Measurements from ENCODE around the gene TM9SF1.

Gene TM9SF1

GRCh38 chr14:24194186-24194872, 912 bp downstream of the TM9SF1 start:
- Mint-ChIP-seq H3K27me3 (no peaks in the 10 kb centered on the region), H3K27ac (peak overlapping the region; percentile 96), H3K4me3 (peak overlapping the region; percentile 88), H3K36me3 (ENCODE audit: low read depth) (peaks cover 38% of the 10 kb centered on the region), H3K4me1 (peaks cover 57% of the 10 kb centered on the region), H3K9me3 (peaks cover 3% of the 10 kb centered on the region)
- no peak for ATAC-seq
- DNase-seq, result no peak

DNA sequence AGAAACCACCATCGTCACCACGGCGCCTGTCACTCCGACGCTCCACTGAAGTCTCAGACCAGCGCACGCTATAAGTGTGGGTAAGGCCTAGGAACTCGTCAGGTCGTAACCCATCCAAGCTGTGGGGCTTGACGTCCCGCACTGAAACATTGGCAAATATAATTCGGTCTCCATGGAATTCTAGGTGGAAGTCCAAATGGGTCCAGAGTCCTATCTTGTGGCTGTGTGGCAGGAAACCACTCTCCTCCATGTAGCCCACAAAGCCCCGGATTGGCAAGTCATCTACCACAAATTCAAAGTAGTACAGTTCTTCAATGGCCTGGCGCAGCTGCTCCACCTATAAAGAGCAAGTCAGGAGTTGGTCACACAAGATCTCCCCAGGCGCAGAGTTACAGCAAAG, 2.3 kb downstream of the TM9SF1 start:
- no peak for DNase-seq
- Mint-ChIP-seq H3K27ac (no peak overlapping the region), H3K4me1 (peaks cover 51% of the 10 kb centered on the region), H3K9me3 (no peaks in the 10 kb centered on the region), H3K27me3 (no peaks in the 10 kb centered on the region), H3K36me3 (ENCODE audit: low read depth) (peaks cover 34% of the 10 kb centered on the region), H3K4me3 (no peak overlapping the region)
- ATAC-seq, result no peak

- no peak overlapping the region for H3K27ac Mint-ChIP-seq
- H3K4me1 Mint-ChIP-seq, result peaks cover 50% of the 10 kb centered on the region
- ATAC-seq (no peak), DNase-seq (no peak)
- no peaks in the 10 kb centered on the region for H3K9me3 Mint-ChIP-seq
- no peak overlapping the region for H3K4me3 Mint-ChIP-seq
- no peaks in the 10 kb centered on the region for H3K27me3 Mint-ChIP-seq
- H3K36me3 Mint-ChIP-seq (ENCODE audit: low read depth), result peaks cover 45% of the 10 kb centered on the region
Measured at GRCh38 chr14:24190416-24190815, 4.8 kb downstream of the TM9SF1 start.

GRCh38 chr14:24189460-24189859, 5.8 kb downstream of the TM9SF1 start:
- H3K27ac Mint-ChIP-seq, result peak overlapping the region; percentile 88
- no peaks in the 10 kb centered on the region for H3K27me3 Mint-ChIP-seq
- H3K4me3 Mint-ChIP-seq, result peak overlapping the region; percentile 84
- H3K36me3 Mint-ChIP-seq (ENCODE audit: low read depth), result peaks cover 47% of the 10 kb centered on the region
- peaks cover 42% of the 10 kb centered on the region for H3K4me1 Mint-ChIP-seq
- no peaks in the 10 kb centered on the region for H3K9me3 Mint-ChIP-seq
- ATAC-seq (no peak), DNase-seq (no peak)

DNA sequence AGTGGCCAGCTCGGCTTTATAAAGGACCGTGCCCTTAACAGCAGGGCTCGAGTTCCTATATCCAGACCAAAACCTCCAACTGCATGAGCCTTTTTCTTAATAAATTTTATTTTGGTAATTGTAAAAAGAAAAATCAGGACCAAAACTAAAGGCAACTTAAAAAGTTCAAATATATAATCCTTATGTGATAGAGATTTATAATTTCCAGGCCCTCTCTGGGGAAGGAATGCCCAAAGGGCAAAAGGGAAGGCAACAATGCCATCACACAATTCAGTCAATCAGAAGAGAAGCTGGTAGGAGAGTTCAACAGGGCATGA, 6.2 kb downstream of the TM9SF1 start:
- peak overlapping the region; percentile 88 for H3K27ac Mint-ChIP-seq
- peak overlapping the region; percentile 84 for H3K4me3 Mint-ChIP-seq
- DNase-seq, result no peak
- no peak for ATAC-seq
- no peaks in the 10 kb centered on the region for H3K27me3 Mint-ChIP-seq
- peaks cover 46% of the 10 kb centered on the region for H3K36me3 Mint-ChIP-seq (ENCODE audit: low read depth)
- no peaks in the 10 kb centered on the region for H3K9me3 Mint-ChIP-seq
- peaks cover 38% of the 10 kb centered on the region for H3K4me1 Mint-ChIP-seq

- Mint-ChIP-seq H3K27ac (peak within 1 kb of the TSS; percentile 88), H3K9me3 (no peaks in the 10 kb centered on the region), H3K27me3 (no peaks in the 10 kb centered on the region), H3K36me3 (ENCODE audit: low read depth) (peaks cover 46% of the 10 kb centered on the region), H3K4me1 (peaks cover 35% of the 10 kb centered on the region), H3K4me3 (peak within 1 kb of the TSS; percentile 84)
- DNase-seq, result peak; percentile 93
- ATAC-seq, result peak; percentile 95
Measured at GRCh38 chr14:24188251-24189058, 6.8 kb downstream of the TM9SF1 start, which contains the start of gene IPO4. Gene IPO4 (minus strand): TSS chr14:24188816. CDS start chr14:24188787, 29 bp downstream.

DNA sequence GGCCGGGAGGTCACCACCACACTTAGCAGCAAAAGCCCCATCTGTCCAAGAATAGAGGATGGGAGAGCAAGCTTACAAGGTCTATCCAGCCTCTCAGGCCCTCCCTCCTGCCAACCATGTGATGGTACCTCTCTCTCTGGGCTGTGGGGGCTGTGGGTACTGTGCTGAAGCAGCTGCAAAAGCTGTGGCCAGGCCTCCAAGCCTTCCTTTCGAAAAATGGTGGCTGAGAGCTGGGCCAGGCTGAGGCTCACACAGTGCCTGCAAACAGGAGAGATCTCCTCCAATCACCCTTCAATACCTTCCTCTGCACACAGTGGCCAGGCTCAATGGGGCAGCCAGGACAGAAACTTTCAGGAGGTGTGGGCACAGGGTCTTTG, 7.7 kb downstream of the TM9SF1 start:
- H3K4me1 Mint-ChIP-seq, result peaks cover 28% of the 10 kb centered on the region
- ATAC-seq, result no peak
- no peak for DNase-seq
- peak overlapping the region; percentile 84 for H3K4me3 Mint-ChIP-seq
- peak overlapping the region; percentile 88 for H3K27ac Mint-ChIP-seq
- no peaks in the 10 kb centered on the region for H3K27me3 Mint-ChIP-seq
- H3K9me3 Mint-ChIP-seq, result no peaks in the 10 kb centered on the region
- H3K36me3 Mint-ChIP-seq (ENCODE audit: low read depth), result peaks cover 44% of the 10 kb centered on the region

DNA sequence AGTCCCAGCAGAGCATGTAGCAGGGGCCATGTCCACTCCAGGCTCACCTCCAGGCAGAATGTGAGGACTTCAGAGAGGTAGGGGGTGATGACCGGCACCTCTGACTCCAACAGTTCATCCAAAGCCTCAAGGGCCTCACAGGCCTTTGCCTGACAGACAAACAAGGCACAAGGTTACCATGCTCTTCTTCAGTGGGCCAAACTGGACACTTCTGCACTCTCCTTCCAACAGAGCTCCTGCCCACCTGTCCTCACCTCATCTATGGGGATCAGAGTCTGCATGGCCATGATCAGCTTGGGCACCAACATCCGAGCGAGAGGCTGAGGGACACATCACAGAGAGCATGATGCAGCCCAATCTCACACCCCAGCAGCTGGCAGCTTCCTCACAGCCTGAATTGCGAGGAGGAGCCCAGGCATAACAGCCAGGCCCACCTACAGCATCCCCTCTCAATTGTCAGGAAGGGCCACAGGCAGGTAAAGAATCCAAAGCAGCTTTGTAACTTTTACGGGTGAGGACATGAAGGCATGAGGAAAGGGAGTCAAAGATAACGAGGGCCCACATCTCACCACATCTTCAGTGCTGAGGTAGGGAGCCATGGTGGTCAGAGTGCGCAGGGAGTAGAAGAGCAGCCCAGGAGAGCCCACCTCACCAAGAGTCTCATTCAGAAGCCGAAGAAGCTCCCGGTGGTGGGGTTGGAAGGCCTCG, 8.3 kb downstream of the TM9SF1 start:
- H3K27ac Mint-ChIP-seq, result no peak overlapping the region
- ATAC-seq (no peak), DNase-seq (no peak)
- H3K27me3 Mint-ChIP-seq, result no peaks in the 10 kb centered on the region
- H3K36me3 Mint-ChIP-seq (ENCODE audit: low read depth), result peaks cover 44% of the 10 kb centered on the region
- peak overlapping the region; percentile 84 for H3K4me3 Mint-ChIP-seq
- no peaks in the 10 kb centered on the region for H3K9me3 Mint-ChIP-seq
- H3K4me1 Mint-ChIP-seq, result peaks cover 23% of the 10 kb centered on the region

GRCh38 chr14:24185741-24186140, 9.5 kb downstream of the TM9SF1 start:
- Mint-ChIP-seq H3K4me1 (peaks cover 16% of the 10 kb centered on the region), H3K4me3 (no peak overlapping the region), H3K9me3 (no peaks in the 10 kb centered on the region), H3K27me3 (no peaks in the 10 kb centered on the region), H3K27ac (no peak overlapping the region), H3K36me3 (ENCODE audit: low read depth) (peaks cover 43% of the 10 kb centered on the region)
- no peak for DNase-seq
- ATAC-seq, result no peak

GRCh38 chr14:24185026-24185425, 10.2 kb downstream of the TM9SF1 start:
- Mint-ChIP-seq H3K4me3 (no peak overlapping the region), H3K4me1 (peaks cover 16% of the 10 kb centered on the region), H3K9me3 (no peaks in the 10 kb centered on the region), H3K27ac (no peak overlapping the region), H3K36me3 (ENCODE audit: low read depth) (peaks cover 41% of the 10 kb centered on the region), H3K27me3 (no peaks in the 10 kb centered on the region)
- DNase-seq, result no peak
- no peak for ATAC-seq

DNA sequence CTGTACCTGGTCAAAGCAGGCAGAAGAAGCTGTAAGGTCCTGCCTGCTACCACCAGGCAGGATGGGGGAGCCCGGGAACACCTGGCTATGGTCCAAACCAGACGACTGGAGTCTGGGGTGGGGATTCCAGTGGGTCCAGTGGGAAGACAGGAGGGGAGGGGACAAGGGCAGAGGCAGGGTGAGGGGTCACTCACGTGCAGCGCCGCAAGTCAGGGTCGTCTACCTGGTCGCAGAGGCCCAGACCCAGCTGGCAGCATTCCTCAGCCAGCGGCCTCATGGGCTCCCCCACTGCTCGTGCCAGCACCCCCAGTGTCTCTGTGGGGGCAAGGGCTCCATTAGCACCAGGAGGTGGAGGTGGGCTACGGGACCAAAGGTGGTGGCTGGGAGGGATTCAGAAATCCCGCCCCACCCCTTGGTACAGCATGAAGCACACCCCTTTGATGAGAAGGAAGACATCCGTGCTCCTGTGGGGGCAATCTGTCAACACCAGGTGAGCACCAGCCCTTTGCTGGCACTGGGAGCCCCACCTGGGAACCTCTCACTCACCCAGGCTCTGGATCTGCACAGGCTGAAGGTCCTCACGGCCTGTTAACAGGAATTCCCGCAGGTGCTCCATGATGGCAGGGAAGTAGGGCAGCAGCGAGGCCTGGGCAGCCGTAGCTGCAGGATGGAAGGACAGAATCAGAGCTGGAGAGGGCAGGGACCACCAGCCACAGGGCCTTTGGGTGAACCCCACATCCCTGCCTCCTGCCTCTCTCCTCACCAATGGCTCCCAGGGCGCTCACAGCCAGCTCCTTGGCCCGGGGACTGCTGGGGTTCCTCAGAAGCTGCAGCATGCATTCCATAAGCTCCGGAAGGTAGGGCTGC, 10.9 kb downstream of the TM9SF1 start:
- DNase-seq (no peak), ATAC-seq (no peak)
- H3K27ac Mint-ChIP-seq, result no peak overlapping the region
- no peak overlapping the region for H3K4me3 Mint-ChIP-seq
- no peaks in the 10 kb centered on the region for H3K9me3 Mint-ChIP-seq
- no peaks in the 10 kb centered on the region for H3K27me3 Mint-ChIP-seq
- peaks cover 14% of the 10 kb centered on the region for H3K4me1 Mint-ChIP-seq
- peaks cover 42% of the 10 kb centered on the region for H3K36me3 Mint-ChIP-seq (ENCODE audit: low read depth)

- Mint-ChIP-seq H3K27me3 (no peaks in the 10 kb centered on the region), H3K4me1 (peaks cover 11% of the 10 kb centered on the region), H3K27ac (no peak overlapping the region), H3K36me3 (ENCODE audit: low read depth) (peaks cover 43% of the 10 kb centered on the region), H3K9me3 (no peaks in the 10 kb centered on the region), H3K4me3 (no peak overlapping the region)
- DNase-seq (no peak), ATAC-seq (no peak)
Measured at GRCh38 chr14:24183014-24183481, 12.2 kb downstream of the TM9SF1 start.

DNA sequence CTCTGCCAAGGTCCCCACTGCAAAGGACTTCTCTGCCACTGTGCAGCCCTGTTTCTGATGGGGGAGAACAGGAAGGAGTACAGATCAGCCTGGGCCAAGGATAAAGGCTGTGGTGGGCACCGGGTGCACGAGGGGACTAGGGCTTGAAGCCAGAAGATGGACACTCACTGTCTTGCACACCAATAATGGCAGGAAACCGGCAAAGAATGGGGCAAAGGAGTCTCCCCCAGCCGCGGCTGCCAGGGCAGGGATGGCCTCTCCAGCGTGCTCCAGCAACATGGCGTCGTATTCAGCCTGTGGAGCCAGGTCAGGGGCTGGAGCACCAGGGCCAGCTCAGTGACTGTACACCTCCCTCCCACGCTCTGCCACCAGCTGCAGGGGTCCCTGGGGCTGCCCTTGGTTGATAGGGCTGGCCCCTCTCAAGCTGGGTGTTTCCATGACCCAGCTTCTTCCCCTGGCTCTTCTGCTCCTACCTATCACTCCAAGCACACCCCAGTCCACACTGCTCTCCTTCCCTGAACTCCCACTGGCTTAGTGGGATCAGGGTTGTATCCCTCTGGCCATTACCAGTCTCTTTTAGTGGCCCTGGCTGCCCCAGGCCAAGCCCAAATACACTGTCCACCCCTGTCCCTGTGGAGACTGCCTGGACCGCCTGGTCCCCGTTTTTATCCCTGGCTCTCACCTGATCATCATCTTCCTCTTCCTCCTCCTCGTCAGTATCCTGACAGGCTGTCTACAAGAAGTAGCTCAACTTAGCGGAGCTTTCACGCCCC, 12.9 kb downstream of the TM9SF1 start:
- H3K27me3 Mint-ChIP-seq, result no peaks in the 10 kb centered on the region
- peaks cover 5% of the 10 kb centered on the region for H3K4me1 Mint-ChIP-seq
- no peak overlapping the region for H3K27ac Mint-ChIP-seq
- no peak overlapping the region for H3K4me3 Mint-ChIP-seq
- DNase-seq (no peak), ATAC-seq (no peak)
- no peaks in the 10 kb centered on the region for H3K9me3 Mint-ChIP-seq
- peaks cover 45% of the 10 kb centered on the region for H3K36me3 Mint-ChIP-seq (ENCODE audit: low read depth)

Measured in activated naive CD8-positive, alpha-beta T cell treated with anti-CD3 and anti-CD28 coated beads, Interleukin-2, amount 50 U/mL, for 24 hours (primary cell).